ENCODE results near the gene CLDN5.

The CLDN5 gene

GRCh38 chr22:19525666-19526065, 1.5 kb upstream of the CLDN5 start:
- ChIA-PET POLR2A (no interaction called here), CTCF (no interaction called here)
- H3K4me3 ChIP-seq (ENCODE audit: low read depth, low read length), result no peak overlapping the region
- no peak for DNase-seq (ENCODE audit: low read depth, low spot score)
- TF ChIP-seq, protein P1, sequence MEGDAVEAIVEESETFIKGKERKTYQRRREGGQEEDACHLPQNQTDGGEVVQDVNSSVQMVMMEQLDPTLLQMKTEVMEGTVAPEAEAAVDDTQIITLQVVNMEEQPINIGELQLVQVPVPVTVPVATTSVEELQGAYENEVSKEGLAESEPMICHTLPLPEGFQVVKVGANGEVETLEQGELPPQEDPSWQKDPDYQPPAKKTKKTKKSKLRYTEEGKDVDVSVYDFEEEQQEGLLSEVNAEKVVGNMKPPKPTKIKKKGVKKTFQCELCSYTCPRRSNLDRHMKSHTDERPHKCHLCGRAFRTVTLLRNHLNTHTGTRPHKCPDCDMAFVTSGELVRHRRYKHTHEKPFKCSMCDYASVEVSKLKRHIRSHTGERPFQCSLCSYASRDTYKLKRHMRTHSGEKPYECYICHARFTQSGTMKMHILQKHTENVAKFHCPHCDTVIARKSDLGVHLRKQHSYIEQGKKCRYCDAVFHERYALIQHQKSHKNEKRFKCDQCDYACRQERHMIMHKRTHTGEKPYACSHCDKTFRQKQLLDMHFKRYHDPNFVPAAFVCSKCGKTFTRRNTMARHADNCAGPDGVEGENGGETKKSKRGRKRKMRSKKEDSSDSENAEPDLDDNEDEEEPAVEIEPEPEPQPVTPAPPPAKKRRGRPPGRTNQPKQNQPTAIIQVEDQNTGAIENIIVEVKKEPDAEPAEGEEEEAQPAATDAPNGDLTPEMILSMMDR (IDR thresholded peaks at IDR 0.05; ENCODE audit: insufficient read depth, low read length, missing control alignments), result no peak

- TF ChIP-seq, protein P1 (IDR thresholded peaks at IDR 0.05; ENCODE audit: insufficient read depth, low read length, missing control alignments), result no peak
- DNase-seq (ENCODE audit: low read depth, low spot score), result no peak
- ChIA-PET CTCF (no interaction called here), POLR2A (no interaction called here)
- H3K4me3 ChIP-seq (ENCODE audit: low read depth, low read length), result no peak overlapping the region
These were observed 978 bp upstream of the CLDN5 start for GRCh38 chr22:19525116-19525660.

- CTCF ChIA-PET, result interaction anchor here (1.2 kb wide), 1 partner anchor 79 kb away, joined by 3 read pairs; no protein-coding TSS in a partner anchor
- H3K4me3 ChIP-seq (ENCODE audit: low read depth, low read length), result peak overlapping the region; percentile 34
- TF ChIP-seq, protein P1 (IDR thresholded peaks at IDR 0.05; ENCODE audit: insufficient read depth, low read length, missing control alignments), result no peak
- POLR2A ChIA-PET, result no interaction called here
- no peak for DNase-seq (ENCODE audit: low read depth, low spot score)
These were observed 705 bp downstream of the CLDN5 start for GRCh38 chr22:19523240-19524169.

DNA sequence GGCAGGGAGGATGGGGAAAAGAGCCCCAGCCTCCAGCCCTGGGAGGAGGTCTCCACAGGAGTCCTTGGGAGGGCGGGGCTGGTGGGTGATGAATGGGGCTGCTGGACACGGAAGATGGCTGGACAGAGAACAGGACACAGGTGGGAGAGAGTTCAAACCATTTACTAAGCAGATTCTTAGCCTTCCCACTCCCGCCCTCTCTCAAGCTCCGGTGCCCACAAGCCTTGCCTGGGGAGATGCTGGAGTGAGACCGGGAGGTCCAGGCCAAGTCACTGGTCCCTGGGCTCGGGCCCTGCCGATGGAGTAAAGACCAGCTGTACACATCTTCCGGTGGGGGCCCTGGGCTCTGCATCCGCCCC, 1.4 kb downstream of the CLDN5 start:
- DNase-seq (ENCODE audit: low read depth, low spot score), result no peak
- CTCF ChIA-PET, result interaction anchor here (0.6 kb wide), 1 partner anchor 45 kb away, joined by 3 read pairs; no protein-coding TSS in a partner anchor
- TF ChIP-seq, protein P1 (IDR thresholded peaks at IDR 0.05; ENCODE audit: insufficient read depth, low read length, missing control alignments), result no peak
- no peak overlapping the region for H3K4me3 ChIP-seq (ENCODE audit: low read depth, low read length)
- POLR2A ChIA-PET, result no interaction called here

DNA sequence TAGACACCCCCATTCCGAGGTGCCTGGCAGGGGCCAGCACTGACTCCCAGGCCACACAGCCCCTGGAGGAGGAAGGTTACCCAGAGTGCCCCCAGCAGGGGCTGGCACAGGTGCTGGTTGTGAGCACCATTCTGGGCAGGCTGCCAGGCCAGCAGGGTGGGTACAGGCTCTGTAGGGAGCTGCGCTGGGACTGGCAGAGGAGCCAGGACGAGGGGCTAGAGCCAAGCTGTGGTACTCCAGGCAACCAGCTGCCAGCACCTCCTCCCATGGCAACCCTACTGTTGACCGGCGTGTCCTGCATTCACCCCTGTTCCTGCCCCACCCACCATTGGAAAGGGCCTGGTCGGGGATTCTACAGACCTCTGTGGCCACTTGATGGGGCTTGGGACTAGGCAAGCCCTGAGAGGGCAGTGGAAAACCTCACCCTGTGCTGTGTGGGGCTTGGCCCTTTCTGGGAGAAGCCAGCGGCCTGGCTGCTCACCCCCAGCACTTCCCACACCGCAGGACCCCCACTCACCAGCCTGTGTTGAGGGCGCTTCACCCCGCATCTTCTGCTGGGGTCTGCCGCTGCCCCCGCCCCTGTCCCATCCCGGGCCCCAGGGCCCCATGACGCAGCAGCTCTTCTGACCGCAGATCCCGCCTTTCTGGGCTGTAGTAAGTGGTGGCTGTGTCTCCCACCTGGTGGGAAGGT, 1.9 kb downstream of the CLDN5 start:
- TF ChIP-seq, protein P1 (IDR thresholded peaks at IDR 0.05; ENCODE audit: insufficient read depth, low read length, missing control alignments), result no peak
- ChIA-PET POLR2A (no interaction called here), CTCF (interaction anchor here (0.6 to 2.0 kb wide), 2 partner anchors 45 to 107 kb away, joined by 3 to 5 read pairs; no protein-coding TSS in a partner anchor)
- H3K4me3 ChIP-seq (ENCODE audit: low read depth, low read length), result no peak overlapping the region
- no peak for DNase-seq (ENCODE audit: low read depth, low spot score)

All from AG04449 (cell line).